ENCODE data around the gene PRKAR1B. TPM values are rescaled to one million over a fixed set of nuclear protein-coding genes. Genes with fewer than 3 reads are reported as not detected.
A peak's percentile ranks its signal among the peaks of the same experiment; 100 is the strongest.

The PRKAR1B gene
- total RNA-seq, 2 donors from 2014 or later = 12.1 to 54.1 TPM

DNA sequence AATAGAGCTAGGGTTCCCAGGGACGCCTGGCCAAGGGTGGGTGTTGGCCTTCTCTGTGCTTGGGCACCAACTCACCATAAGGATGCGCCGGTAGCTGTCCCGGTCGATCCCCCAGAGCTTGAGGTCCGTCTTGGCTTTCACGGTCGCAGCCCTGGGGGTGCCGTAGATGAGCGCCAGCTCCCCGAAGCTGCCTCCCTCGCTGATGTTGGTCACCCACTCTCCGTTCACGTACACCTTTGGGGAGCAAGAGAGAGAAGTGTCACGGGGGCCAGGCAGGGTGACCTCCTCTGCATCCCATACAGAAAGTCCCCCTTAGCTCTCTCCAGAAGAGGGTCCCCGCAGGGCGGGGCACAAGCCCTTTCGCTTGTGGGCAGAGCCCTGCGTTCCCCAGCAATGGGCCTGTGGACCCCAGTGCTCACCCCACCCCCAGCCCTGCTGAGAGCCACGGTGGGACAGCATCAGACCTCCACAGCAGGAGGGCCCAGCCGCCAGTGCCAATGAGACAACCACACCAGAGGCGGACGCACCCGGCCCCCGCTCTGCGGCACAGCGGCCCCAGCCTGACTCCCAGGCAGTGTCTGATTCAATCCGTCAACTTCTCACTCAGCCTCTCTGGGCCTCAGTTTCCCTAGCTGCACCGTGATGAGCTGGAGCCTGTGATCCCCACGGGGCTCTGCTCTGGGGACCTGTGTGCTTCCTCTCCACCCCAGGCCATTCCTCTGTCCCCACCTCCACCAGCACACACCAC, 130.8 kb downstream of the PRKAR1B start:
- H3K9me3 Mint-ChIP-seq = no peaks in the 10 kb centered on the region
- H3K27ac Mint-ChIP-seq = peak overlapping the region; percentile 26 to 55
- peaks cover 0 to 45% of the 10 kb centered on the region in 2 donors for H3K36me3 Mint-ChIP-seq
- ATAC-seq (no peak), DNase-seq (ENCODE audit: low spot score in 2 of 2) (no peak)

DNA sequence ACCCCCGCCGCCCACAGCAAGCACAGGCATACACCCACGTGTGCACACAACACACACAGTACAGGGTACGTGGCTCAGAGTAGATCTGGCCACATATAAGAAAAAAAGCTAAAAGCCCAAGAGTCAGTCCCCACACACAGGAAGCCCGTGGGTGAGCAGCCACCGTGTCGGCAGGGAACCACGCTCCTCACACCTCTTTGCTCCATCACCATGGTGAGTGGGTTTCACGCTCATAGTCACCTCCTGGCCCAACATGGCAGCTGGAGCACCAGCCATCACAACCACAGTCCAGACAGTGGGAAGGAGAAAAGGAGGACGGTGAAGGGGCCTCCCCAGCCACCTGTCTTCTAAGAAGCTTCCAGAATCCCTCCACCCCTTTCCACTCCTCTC, 131.5 kb downstream of the PRKAR1B start:
- H3K36me3 Mint-ChIP-seq = peaks cover 0 to 46% of the 10 kb centered on the region in 2 donors
- no peaks in the 10 kb centered on the region for H3K9me3 Mint-ChIP-seq
- DNase-seq (ENCODE audit: low spot score in 2 of 2) (no peak), ATAC-seq (peak; percentile 53 to 87)
- peak overlapping the region in 1 of 2 donors; percentile 55 for H3K27ac Mint-ChIP-seq

DNA sequence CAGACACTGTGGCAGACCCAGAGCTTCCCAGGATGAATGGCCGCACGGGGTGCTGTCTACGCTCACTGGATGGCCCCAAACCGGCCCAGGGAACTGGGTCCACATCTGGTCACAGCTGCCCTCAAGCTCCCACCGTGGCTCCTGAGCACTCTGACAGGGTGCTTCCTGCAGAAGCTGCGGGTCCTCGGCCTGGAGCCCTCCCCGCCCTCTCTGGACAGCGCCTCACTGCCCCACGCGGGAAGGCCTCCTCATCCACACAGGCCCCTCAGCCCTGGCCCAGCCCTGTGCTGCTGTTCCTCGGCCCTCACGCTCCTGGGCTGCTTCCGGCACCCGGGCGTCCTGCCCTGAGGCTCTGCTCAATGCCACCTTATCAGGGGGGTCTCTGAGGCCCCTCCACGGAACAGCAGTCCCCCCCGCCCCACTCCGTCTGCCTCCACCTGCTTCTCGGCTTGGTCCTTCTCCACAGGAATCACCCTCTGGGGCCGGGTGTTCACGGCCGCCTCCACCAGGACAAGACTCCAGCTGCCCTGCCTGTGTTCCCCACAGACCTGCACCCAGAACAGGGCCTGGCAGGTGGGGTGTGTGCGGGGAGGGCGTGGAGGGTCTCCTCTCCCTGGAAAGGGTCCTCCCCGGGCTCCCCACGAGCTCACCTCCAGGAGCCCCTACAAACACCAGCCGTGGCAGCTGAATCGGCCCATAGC, 132.0 kb downstream of the PRKAR1B start:
- no peak overlapping the region for H3K27ac Mint-ChIP-seq
- peak in 1 of 2 donors; percentile 12 for ATAC-seq
- H3K9me3 Mint-ChIP-seq = no peaks in the 10 kb centered on the region
- no peak for DNase-seq (ENCODE audit: low spot score in 2 of 2)
- H3K36me3 Mint-ChIP-seq = peaks cover 0 to 44% of the 10 kb centered on the region in 2 donors

DNA sequence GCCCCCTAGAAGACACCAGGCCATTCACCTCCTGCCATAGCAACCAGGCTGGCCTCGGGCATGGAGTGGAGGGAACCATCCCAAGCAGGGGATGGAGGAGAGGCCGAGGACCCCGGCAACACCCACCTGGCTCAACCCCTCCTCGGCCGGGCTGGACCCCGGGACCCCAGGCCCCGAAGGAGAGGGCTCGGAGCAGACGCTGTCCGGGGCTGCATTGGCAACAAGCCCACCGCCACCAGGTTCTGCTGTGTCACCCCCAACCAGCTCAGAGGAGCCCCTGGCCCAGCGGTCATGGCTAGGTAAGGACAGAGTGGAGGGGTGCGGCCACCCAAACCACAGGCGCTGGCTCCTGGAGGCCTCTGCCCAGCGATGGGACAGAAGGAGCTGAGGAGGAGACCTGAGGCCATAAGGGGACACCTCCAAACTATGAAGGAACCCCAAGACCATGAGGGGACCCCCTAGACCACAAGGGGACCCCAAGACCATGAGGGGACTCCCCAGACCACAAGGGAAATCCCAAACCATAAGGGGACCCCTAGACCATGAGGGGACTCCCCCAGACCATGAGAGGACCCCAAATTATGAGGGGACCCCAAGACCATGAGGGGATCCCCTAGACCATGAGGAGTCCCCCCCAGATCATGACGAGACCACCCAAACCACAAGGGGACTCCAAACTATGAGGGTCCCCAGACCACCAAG, 132.7 kb downstream of the PRKAR1B start:
- peaks cover 0 to 45% of the 10 kb centered on the region in 2 donors for H3K36me3 Mint-ChIP-seq
- DNase-seq (ENCODE audit: low spot score in 2 of 2) (no peak), ATAC-seq (no peak)
- H3K9me3 Mint-ChIP-seq = no peaks in the 10 kb centered on the region
- H3K27ac Mint-ChIP-seq = no peak overlapping the region

DNA sequence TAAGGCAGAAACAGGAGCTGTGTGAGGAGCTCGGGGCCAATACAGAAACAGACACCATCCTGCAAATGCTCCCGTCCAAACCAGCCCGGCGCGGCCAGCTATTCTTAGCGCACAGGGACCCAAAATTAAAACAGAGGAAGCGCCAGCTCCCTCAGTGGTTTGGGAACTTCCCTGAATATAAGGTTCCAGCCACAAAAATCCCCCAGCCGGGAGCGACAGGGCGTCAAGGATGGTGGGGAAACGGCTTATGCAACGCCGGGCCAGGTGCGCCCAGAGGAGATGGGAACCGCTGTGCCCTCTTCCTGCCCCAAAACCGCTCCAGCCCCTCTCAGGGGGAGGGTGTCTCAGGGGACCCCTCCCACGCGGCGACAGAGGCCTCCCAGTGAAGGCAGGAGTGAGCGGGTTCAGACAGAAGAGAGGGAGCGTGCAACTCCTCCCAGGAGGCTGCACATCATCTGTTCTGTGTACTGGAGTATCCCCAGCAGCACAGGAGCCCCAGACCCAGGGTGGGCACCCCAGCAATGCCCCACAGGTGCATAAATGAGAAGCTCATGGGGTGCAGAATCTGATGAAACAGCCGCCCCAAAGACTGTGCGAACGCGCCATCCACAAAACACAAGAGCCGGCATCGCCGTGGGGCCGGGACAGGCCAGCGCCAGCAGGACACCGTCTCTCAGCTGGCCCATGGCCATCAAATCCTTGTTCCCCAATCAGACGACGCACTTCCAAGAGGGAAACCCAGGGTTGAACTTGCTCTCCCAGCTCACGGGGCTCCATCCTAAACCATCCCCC, 133.6 kb downstream of the PRKAR1B start:
- ATAC-seq (peak; percentile 41 to 49), DNase-seq (ENCODE audit: low spot score in 2 of 2) (no peak)
- Mint-ChIP-seq H3K36me3 (peaks cover 8 to 54% of the 10 kb centered on the region in 2 donors), H3K9me3 (peaks cover 6 to 8% of the 10 kb centered on the region in 2 donors), H3K27ac (peak overlapping the region; percentile 64 to 72)

DNA sequence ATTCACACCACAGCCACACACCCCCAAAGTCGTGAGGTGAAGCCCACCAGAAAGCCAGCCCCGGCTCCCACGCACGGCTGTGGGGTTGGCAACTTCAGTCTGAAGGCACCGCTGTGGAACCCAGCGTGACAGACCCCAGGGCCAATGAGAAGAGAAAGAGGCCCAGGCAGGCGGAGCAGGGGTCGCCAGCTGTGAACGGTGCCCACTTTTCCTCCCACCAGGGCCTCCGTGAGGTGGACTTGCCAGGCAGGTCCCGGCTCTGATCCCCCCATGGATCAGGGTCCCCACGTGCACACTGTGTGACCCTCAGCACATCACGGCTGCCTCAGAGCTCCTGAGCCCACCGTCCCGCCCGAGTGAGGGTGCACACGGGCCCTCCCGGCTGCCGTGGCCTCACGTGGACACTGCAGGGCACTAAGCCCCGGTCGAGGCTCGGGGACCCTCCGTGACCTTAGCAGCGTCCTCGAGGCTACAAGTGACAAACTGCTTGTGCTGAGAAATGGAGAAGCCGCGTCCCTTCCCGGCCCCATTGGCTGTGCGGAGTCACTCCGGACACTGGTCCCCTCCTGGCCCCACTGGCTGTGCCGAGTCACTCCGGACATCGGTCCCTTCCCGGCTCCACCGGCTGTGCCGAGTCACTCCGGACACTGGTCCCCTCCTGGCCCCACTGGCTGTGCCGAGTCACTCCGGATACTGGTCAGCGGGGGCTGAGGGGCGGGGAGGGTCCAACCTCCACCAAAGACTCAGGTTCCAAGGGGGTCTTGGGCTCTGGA, 135.0 kb downstream of the PRKAR1B start:
- H3K9me3 Mint-ChIP-seq = peaks cover 10 to 13% of the 10 kb centered on the region in 2 donors
- ATAC-seq = no peak

DNA sequence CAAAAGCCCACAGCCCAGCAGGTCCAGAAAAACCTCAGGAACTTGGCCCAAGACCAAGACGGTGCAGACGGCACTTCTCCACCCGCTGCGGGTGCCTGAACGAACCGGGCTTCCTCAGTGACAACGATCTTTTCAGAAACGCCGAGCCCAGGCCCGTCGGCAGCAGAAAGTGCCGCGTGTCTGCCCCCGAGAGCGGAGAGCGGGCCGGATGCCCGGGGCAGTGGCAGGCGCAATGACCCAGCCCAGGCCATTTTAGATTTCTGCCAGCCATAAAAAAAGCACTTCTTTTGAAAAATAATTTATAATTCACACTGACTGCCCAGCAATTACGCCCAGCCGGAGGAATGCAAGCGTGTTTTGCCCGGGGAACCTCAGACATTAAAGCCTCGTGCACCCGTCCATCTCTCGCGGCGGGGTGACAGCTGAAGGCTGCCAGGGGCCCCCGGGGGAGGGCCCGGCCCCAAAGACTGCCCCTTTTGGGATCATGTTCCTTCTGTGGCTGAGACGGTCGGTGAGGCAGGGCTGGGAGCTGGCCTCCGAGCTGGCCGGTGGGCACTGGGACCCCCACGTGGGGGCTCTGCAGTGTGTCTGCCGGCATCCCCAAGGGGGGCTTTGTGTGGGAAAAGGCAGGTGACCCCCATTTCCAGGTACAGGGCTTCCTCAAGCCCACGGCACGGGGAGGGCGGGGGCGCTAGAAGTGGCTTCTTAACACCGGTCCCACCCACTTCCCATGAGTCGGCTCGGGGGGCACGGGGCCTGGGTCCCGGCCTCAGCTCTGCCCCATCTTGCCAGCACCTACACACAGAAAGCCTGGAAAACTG, 136.1 kb downstream of the PRKAR1B start:
- Mint-ChIP-seq H3K36me3 (peaks cover 18 to 64% of the 10 kb centered on the region in 2 donors), H3K9me3 (peaks cover 14 to 17% of the 10 kb centered on the region in 2 donors), H3K27ac (no peak overlapping the region)
- ATAC-seq (no peak), DNase-seq (ENCODE audit: low spot score in 2 of 2) (no peak)

More for the DNA sequence above, 135.0 kb downstream of the PRKAR1B start:
- Mint-ChIP-seq H3K36me3 (peaks cover 13 to 64% of the 10 kb centered on the region in 2 donors), H3K27ac (peak overlapping the region; percentile 64 to 87)
- DNase-seq (ENCODE audit: low spot score in 2 of 2) = no peak

DNA sequence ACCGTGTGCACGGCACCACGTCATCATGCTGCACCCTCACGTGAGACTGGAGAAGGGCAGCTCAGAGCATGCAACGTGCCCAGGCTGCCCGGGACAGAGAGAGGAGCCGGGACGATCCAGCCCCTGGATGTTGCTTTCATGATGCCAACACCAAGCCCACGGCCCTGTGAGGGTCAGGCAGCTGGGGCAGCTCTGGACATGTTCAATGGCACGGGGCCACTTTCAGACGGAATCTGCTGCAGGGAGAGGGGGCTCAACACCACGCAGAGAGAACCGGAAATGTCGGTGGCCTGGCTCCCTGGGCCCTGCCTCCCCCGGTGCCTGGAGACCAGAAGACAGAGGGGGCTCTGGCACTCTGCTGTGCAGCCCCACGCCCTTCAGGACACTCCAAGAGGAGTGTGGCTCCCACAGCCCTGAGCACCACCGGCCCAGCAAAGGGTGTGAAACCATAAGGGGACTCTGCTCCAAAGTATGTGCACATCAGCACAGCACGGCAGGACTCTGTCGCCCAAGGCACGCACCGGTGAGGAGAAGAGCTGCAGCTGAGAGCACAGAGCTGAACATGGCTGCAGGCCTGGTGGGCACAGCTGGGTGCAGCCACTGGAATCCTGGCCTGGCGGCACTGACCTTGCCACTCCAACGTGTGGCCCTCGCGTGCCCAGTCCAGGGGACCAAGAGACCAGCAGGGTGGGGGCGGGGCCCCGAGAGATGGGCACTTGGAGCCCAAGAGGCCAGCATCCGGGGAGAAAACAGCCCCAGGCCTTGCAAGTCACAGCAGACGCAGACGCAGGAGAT, 137.1 kb downstream of the PRKAR1B start:
- Mint-ChIP-seq H3K36me3 (peaks cover 23 to 66% of the 10 kb centered on the region in 2 donors), H3K27ac (peak overlapping the region in 1 of 2 donors; percentile 55), H3K9me3 (peaks cover 15 to 20% of the 10 kb centered on the region in 2 donors)
- no peak for DNase-seq (ENCODE audit: low spot score in 2 of 2)
- ATAC-seq = no peak

DNA sequence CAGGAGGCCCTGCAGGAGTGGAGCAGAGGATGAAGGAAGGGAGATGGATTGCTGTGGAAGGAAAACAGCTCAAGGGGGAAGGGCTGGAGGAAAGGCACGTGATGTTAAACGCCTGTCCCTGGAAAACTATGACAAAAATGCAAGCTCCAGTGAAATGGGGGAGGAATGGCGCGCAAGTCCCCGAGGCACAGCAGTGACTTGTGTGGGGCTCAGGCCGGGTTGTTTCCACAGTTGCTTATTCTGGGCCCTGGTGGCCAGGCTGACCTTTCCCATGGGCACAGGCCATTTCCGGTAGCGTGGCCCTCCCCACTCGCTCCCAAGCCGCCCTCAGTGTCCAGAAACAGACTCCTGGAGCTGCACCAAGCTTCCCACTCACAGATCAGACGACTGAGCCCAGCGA, 139.3 kb downstream of the PRKAR1B start:
- H3K27ac Mint-ChIP-seq = peak overlapping the region; percentile 80 to 87
- no peak for DNase-seq (ENCODE audit: low spot score in 2 of 2)
- H3K9me3 Mint-ChIP-seq = peaks cover 18 to 24% of the 10 kb centered on the region in 2 donors
- peaks cover 37 to 80% of the 10 kb centered on the region in 2 donors for H3K36me3 Mint-ChIP-seq
- ATAC-seq = no peak

DNA sequence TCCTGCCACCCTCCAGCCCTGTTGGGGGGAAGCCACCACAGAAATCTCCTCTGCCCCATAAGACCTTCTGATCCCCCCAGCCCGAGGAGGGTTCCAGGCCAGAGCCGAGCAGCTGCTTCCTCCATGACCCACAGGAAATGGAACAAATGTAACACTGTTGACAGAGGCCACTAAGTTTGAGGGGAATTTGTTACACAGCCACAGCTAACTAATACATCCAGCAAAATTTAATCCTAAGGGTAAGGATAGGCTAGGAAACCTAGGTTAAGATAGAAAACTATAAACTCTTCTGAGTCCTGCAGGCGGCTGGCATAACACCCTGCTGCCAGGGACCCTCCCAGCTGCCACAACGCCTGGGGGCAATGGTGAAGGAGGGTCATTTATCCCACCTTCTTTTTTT, 140.6 kb downstream of the PRKAR1B start:
- H3K36me3 Mint-ChIP-seq = peaks cover 42 to 71% of the 10 kb centered on the region in 2 donors
- peak overlapping the region in 1 of 2 donors; percentile 87 for H3K27ac Mint-ChIP-seq
- ATAC-seq (no peak), DNase-seq (ENCODE audit: low spot score in 2 of 2) (no peak)
- peaks cover 18 to 24% of the 10 kb centered on the region in 2 donors for H3K9me3 Mint-ChIP-seq

DNA sequence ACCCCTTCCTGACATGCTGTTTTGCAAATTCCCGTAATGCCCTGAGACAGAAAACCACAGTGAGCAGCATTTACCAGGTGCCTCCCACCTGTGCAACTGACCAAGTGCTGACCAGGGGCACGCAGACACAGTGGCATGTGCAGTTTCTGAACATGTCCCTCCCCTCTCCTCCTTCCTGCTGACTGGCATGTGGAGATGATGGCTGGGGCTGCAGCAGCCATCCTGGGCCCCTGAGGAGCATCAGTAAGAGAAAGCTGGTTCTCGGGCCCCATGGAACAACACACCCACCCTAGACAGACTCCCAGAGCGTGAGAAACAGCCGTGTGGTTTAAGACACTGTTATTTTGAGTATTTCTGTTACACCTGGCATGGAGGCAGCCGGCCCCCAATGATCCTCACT, 141.2 kb downstream of the PRKAR1B start:
- ATAC-seq (no peak), DNase-seq (ENCODE audit: low spot score in 2 of 2) (no peak)
- Mint-ChIP-seq H3K36me3 (peaks cover 42 to 68% of the 10 kb centered on the region in 2 donors), H3K9me3 (peaks cover 18 to 24% of the 10 kb centered on the region in 2 donors), H3K27ac (peak overlapping the region; percentile 87 to 96)

DNA sequence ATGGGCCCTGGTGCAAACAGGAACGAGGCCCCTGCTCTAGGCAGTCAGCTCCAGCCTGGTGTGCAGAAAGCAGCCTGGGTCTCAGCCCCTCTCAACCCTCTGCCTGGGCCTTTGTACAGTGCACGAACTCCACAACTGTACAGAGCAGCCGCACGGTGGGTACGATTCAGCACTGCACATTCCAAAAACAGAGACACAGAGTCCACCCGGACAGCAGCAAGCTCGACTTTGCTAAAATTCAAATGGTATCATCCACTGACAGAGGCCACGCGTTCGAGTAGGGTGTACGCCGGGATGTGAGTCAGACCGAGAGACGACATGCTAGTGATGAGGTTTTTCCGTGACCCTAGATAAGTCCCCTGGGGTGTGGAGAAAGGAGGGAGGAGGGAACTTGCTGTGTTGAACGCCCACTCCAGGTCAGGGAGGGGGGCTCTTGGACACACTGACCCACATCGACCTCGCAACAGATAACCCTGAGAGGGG, 141.8 kb downstream of the PRKAR1B start:
- Mint-ChIP-seq H3K27ac (peak overlapping the region; percentile 87 to 96), H3K36me3 (peaks cover 42 to 67% of the 10 kb centered on the region in 2 donors), H3K9me3 (peaks cover 18 to 24% of the 10 kb centered on the region in 2 donors)
- DNase-seq (ENCODE audit: low spot score in 2 of 2) (peak; percentile 63 to 72), ATAC-seq (peak; percentile 67 to 79)

DNA sequence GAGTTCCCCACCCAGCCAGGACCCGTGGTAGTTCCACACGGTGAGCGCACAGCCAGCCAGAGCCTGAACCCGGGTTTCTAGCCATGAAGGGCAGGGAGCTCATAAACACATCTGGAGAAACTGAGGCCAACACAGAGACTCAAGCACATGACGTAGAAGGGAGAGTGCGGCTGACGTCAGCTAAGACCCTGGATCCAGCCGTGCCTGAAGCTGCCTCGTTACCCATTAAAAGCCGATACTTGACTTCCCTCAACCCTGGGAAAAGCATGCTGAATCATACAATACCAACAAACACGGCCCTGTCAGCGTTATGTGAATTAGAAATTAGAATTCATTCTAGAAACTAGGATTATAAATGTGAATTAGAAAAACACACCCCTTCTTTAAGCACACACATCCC, 142.3 kb downstream of the PRKAR1B start:
- ATAC-seq = no peak
- Mint-ChIP-seq H3K27ac (peak overlapping the region; percentile 87 to 96), H3K9me3 (peaks cover 18 to 24% of the 10 kb centered on the region in 2 donors), H3K36me3 (peaks cover 42 to 63% of the 10 kb centered on the region in 2 donors)
- no peak for DNase-seq (ENCODE audit: low spot score in 2 of 2)

DNA sequence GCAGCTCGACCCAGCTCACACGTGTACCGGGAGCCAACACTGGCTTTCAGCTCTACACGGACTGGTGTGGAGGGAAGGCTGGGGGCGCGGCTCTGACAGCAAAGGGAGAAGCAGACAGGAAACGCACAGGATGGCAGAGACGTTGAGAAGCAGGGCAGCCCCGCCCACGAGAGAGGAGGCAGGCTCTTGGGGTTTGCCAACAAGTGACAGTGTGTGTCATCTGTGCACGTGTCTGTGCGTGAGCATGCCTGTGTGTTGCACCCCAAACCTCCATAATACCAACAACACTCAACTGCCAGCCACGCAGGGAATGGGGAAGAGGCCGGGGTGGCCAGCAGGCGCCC, 143.0 kb downstream of the PRKAR1B start:
- ATAC-seq (peak; percentile 85 to 91), DNase-seq (ENCODE audit: low spot score in 2 of 2) (peak; percentile 80 to 90)
- Mint-ChIP-seq H3K9me3 (peaks cover 18 to 22% of the 10 kb centered on the region in 2 donors), H3K27ac (peak overlapping the region; percentile 87 to 96), H3K36me3 (peaks cover 39 to 55% of the 10 kb centered on the region in 2 donors)

Data from activated naive CD4-positive, alpha-beta T cell treated with anti-CD3 and anti-CD28 coated beads, Interleukin-2, amount 50 U/mL, for 72 hours (primary cell).